HG03571 (cell line): ENCODE results near the gene CABP2.
"Not testable (repeated sequence)": the region's sequence is repeated elsewhere in the genome, so short reads cannot be mapped to it uniquely, and the experiment has no call there.

Experiments
- ATAC-seq: cut with Tn5 transposase; IDR thresholded peaks from one replicate; pipeline ENCODE4 v1.9.1; 2021; ENCODE audit not compliant: unreplicated experiment

CABP2 gene

GRCh38 chr11:67495234-67496005, 27.8 kb downstream of the CABP2 start:
- no peak for ATAC-seq

DNA sequence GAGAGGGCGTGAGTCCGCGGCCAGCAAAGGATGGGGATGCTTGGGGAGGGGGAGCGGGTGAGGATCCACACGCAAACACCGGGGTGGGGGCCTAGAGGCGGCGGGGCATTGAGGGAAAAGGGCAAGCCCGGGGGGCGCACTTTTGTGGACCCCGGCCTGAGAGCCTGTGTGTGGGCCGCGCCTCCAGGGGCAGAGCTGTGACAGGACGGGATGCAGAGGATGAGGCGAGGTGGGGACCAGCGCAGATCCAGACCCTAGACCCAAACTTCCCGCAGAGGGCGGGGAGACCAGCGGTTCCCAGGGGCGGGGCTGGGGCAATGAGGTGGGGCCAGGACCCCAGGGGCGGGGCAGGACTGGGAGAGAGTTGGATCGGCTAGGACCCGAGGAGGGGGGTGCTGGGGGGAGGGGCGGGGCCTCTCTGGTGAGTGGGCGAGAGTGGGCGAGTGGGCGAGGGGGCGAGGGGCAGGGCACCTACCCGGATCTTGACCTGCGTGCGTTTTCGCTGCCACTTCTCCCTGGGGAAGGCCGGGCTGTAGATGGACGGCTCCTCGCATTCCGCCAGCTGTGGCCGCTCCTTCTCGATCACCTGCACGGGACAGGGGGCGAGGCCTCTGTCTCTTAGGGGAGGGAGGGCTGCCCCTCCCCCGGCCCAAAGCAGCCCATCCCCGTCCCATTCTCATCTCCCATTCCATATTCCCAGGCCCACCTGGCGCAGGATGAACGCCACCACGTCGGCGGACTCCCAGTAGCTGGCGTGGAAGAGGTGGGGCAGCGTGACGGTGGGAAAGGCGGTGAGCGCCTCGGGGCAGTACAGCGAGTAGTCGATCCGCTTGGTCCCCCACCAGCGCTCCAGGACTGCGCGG, 28.6 kb downstream of the CABP2 start:
- no peak for ATAC-seq

DNA sequence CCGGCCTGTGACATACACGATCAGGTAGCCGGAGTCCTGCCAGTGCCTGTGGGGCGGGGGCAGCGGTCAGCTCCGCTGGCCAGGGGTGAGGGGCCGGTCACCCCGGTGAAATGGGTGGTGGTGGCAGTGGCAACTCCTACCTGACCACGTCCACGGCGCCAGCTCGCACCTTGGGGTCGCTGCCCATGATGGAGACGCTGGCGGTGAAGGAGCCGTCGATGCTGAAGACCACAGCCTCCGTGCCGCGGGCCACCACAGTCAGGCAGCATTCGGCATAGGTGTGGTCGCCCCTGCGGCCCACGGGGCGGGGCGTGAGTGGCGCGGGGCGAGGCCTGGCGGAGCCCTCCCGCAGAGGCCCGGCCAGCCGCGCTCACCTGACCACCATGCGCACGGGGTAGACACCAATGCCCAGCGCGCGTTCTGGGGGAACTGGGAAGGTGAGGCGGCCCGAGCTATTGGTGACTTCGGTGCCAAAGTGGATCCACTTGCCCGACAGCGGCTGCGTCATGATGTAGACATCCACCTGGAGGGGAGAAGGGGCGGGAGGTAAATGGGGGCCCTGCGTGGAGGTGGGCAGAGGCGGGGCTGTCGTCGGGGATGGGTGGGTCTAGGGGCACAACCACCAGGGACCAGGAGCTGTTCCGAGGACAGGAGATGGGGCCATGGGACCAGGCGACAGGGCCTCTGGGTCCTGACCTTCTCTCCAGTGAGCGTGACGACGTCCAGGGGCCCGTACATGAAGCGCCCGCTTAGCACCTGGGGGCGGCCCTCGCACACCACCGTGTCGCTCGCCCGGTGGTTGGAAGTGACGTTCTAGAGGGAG, 29.5 kb downstream of the CABP2 start:
- ATAC-seq: no peak

GRCh38 chr11:67492801-67493547, 30.3 kb downstream of the CABP2 start:
- ATAC-seq: no peak

DNA sequence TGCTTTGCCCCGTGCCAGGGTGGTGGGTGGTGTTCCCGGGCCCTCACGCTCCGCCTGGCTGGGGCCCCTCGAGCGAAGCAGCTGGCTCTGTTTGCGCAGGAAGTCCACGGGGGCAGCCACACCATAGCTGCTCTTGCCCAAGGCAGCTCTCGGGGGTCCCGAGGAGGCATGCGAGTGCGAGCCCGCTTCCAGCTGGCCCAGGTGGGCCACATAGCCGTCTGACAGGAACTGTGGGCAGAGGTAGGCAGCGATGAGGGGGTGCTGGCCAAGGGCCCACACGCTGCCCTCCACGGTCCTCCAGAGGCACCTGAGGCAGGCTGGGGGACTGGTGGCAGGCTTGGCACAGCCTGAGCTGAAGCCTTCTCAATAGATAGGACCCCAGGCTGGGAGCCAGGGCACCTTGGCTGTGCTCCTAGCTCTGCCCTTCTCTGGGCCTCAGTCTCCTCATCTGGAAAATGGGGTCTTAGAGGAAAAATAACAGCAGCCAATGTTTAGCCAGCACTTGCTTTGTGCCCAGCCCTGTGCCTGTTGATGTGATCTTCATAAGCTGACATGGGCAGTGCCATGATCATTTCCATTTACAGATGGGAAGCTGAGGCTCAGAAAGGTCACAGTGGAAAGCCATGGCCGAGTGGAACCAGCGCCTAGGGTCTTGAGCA, 31.0 kb downstream of the CABP2 start:
- no peak for ATAC-seq

GRCh38 chr11:67491276-67492068, 31.8 kb downstream of the CABP2 start:
- no peak for ATAC-seq

- ATAC-seq: no peak
Measured at GRCh38 chr11:67490727-67491065, 32.5 kb downstream of the CABP2 start.

- no peak for ATAC-seq
Measured at GRCh38 chr11:67489885-67490726, 33.1 kb downstream of the CABP2 start.

GRCh38 chr11:67489203-67489884, 33.9 kb downstream of the CABP2 start:
- no peak for ATAC-seq

DNA sequence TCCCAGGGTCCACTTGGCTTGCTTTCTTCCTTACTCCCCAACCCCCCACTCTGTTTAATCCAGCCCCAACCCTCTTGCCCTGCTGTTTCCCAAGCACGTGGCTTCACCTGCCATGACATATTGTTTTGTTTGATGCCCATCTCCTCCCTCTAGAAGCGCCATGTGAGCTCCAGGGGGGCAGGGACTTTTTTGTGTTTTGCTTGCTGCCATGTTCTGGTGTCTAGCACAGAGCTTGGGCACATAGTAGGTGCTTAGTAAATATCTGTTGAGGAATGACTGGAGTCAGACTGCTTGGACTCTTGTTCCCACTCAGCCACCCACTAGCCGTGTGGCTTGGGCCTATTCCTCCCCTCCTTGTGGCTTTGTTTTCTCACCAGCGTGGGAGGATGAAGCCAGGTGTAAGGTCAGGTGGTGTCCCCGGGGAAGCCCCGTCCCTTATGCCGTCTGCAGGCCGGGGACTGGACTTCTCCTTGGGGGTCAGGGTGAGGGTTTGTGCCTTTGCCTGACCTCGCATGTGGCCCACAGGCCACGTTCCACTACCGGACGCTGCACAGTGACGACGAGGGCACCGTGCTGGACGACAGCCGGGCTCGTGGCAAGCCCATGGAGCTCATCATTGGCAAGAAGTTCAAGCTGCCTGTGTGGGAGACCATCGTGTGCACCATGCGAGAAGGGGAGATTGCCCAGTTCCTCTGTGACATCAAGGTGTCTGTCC, 36.6 kb downstream of the CABP2 start:
- ATAC-seq: no peak

DNA sequence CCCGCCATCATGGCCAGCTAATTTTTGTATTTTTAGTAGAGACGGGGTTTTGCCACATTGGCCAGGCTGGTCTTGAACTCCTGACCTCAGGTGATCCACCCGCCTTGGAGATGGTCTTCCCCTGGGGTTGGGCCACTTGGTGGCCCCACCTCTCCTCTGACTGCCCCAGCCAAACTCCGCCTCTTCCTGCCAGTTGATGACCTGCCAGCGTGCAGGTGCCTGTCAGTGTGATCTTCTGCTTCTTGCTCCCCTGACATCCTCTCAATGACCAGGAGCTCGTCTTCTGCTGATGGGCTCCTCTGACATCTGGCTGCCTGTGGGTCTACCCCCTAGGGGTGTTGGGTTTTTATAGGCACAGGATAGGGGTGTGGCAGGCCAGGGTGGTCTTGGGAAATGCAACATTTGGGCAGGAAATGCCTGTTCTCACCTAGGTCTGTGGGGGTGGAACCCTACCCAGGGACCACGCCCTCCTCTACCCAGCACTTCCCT, 37.3 kb downstream of the CABP2 start:
- ATAC-seq: not testable (repeated sequence)

- no peak for ATAC-seq
Measured at GRCh38 chr11:67484847-67485311, 38.4 kb downstream of the CABP2 start.

- ATAC-seq: no peak
Measured at GRCh38 chr11:67483831-67484665, 39.2 kb downstream of the CABP2 start.

DNA sequence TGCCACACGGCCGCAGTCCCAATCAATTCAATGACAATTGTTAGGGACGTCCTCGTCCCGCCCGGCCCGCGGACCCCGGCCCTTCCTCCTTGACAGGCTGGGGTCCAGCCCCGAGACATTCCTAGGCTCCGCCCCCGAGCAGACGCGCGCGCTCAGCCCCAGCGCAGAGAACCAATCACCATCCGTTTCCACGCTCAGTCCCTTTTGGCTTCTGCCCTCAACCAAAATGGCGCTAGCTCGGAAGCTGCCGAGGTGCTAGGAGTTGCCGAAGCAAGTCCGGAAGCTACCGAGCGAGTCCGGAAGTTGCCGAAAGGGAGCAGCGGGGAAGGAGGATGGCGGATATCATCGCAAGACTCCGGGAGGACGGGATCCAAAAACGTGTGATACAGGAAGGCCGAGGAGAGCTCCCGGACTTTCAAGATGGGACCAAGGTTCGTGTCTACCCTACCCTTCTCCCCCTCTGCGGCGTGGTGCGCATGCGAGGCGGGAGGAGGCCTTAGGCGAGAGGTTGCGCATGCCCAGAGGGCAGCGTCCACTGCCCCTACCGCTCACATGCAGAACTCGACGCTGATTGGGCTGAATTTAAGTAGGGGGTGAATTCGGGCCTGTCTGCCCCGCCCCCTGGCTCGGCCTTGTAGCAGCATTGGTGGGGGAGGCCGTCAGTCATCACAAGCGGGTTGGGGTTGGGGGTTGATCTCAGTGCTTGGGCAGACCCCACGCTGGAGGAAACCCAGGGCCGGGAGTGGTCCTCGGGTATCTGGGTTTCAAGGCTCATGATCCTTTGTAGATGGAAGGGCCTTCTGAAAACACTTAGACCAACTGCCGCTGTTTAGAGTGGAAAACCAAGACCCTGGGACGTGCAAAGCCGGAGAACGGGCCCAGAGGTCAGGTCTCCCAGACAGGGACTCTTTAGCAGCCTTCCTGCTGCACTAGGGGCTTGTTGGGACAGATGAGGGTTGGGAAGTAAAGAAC, 40.1 kb downstream of the CABP2 start, which contains the start of gene AIP:
Gene AIP, plus strand, starts transcription at position 200 of the 972 bp plus-strand sequence. Its CDS starts 133 bp downstream, at position 333.
- peak; percentile 64 for ATAC-seq
